Activated naive CD8-positive, alpha-beta T cell treated with anti-CD3 and anti-CD28 coated beads, Interleukin-2, amount 50 U/mL, for 16 hours (primary cell): Measurements from ENCODE around the gene NKAPD1.
A peak's percentile ranks its signal among the peaks of the same experiment; 100 is the strongest.
"Not testable (repeated sequence)": the region's sequence is repeated elsewhere in the genome, so short reads cannot be mapped to it uniquely, and the experiment has no call there.

Experiments
- DNase-seq: peaks from one replicate; pipeline ENCODE4 v3.0.0-alpha.2; 2020; ENCODE audit warnings: low read depth, low spot score

The NKAPD1 gene

GRCh38 chr11:112086422-112087191, 12.5 kb downstream of the NKAPD1 start, which contains the start of the genes SDHD and TIMM8B:
TSS of gene SDHD (plus strand) at chr11:112086873. CDS start at chr11:112086908, 35 bp downstream.
TSS of gene TIMM8B (minus strand) at chr11:112086756. CDS start at chr11:112086723, 33 bp downstream.
- DNase-seq, result peak; percentile 88

GRCh38 chr11:112087212-112087611, 13.1 kb downstream of the NKAPD1 start:
- no peak for DNase-seq

GRCh38 chr11:112095302-112095701, 21.2 kb downstream of the NKAPD1 start:
- DNase-seq, result not testable (repeated sequence)

- no peak for DNase-seq
These were observed 22.1 kb downstream of the NKAPD1 start for GRCh38 chr11:112096194-112096593.

- no peak for DNase-seq
These were observed 23.8 kb downstream of the NKAPD1 start for GRCh38 chr11:112097734-112098528.

- DNase-seq, result no peak
These were observed 26.4 kb downstream of the NKAPD1 start for GRCh38 chr11:112100462-112100861.

GRCh38 chr11:112103446-112103845, 29.3 kb downstream of the NKAPD1 start:
- DNase-seq, result no peak

GRCh38 chr11:112106070-112106469, 32.0 kb downstream of the NKAPD1 start:
- no peak for DNase-seq

- DNase-seq, result no peak
These were observed 39.7 kb downstream of the NKAPD1 start for GRCh38 chr11:112113539-112114457.

- DNase-seq, result no peak
These were observed 40.4 kb downstream of the NKAPD1 start for GRCh38 chr11:112114460-112114859.

GRCh38 chr11:112115386-112115785, 41.3 kb downstream of the NKAPD1 start:
- no peak for DNase-seq

GRCh38 chr11:112118176-112118575, 44.1 kb downstream of the NKAPD1 start:
- DNase-seq, result no peak

GRCh38 chr11:112121981-112122615, 48.0 kb downstream of the NKAPD1 start:
- DNase-seq, result no peak

GRCh38 chr11:112123129-112123528, 49.0 kb downstream of the NKAPD1 start:
- no peak for DNase-seq

GRCh38 chr11:112127056-112127455, 53.0 kb downstream of the NKAPD1 start:
- no peak for DNase-seq

GRCh38 chr11:112128483-112129121, 54.5 kb downstream of the NKAPD1 start:
- no peak for DNase-seq

GRCh38 chr11:112129656-112130055, 55.6 kb downstream of the NKAPD1 start:
- DNase-seq, result no peak

GRCh38 chr11:112132737-112133136, 58.6 kb downstream of the NKAPD1 start:
- DNase-seq, result no peak

GRCh38 chr11:112134473-112134872, 60.4 kb downstream of the NKAPD1 start:
- no peak for DNase-seq
